SKM-1 (cell line): ENCODE results near the gene SND1.

Experiments
- DNase-seq: peaks from one replicate; lab custom pipeline; 2025; ENCODE audit not compliant: unreplicated experiment; lab: John Stamatoyannopoulos, UW

The SND1 gene

GRCh38 chr7:127765150-127765549, 113.2 kb downstream of the SND1 start:
- DNase-seq: no peak

DNA sequence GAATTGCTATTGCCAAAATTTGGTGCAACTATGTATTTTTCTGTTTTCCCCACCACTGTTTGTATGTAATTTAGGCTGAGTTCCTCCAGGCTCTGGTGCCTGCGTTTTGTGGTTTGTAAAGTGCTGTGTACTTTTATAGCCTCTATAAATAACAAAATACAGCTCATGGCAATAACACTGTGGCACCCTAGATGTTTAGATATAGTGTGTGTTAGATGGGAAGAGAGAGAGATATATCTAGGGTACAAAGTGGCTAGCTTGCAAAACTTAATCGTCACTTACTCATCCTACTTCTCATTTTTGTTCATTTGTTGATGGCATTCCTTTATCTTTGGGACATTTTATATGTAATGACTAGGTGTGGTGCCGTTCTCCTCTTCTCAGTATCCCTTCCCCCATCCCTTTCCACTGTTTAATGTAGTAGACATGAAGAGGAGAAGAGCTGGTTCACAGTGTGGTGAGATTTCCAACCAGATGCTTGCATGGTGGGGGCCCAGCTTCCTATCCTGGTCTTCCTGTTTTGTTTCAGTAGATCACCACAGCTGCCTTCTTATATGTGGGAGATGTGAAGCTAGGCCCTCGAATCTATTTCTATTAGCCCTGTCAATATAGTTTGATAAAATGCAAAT, 115.0 kb downstream of the SND1 start:
- no peak for DNase-seq

GRCh38 chr7:127768241-127768640, 116.2 kb downstream of the SND1 start:
- no peak for DNase-seq

DNA sequence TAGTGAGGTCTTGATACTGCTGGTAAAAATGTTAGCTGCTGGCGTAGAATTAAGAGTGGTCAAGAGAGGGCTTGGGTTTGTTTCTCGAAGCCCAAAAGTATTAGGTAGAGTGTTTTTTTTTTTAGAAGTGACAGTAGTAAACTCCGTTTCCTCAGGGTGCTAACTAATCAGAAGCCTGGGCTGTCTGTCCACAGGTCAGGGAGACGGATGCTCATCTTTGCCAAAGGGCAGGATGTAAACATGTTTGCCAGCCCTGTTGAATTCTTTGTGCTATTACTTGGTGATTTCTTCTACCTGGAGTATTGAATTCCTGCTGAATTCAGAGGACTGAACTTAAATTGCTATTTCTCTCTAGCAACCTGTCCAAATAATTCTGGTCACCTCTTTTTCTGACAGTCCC, 117.1 kb downstream of the SND1 start:
- DNase-seq: no peak

GRCh38 chr7:127769696-127770400, 117.9 kb downstream of the SND1 start:
- DNase-seq: no peak

DNA sequence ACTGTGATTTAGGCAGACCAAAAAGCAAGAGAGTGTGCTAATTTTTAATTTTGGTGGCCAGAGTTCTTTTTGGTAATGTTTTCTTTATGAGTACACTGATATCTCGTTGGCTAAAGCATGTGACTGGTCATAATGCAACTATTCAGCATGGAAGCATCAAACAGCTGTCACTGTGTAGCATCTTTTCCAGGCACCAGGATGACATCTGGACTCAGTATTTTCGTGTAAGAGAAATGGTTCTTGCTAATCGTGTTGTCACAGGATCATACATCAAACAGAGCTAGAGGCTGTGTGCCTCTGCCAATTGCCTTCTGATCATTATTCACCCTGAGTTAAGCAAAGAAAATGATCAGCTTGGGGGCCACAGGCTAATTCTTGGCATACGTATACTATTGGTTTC, 118.9 kb downstream of the SND1 start:
- no peak for DNase-seq

GRCh38 chr7:127771707-127772106, 119.7 kb downstream of the SND1 start:
- DNase-seq: no peak

DNA sequence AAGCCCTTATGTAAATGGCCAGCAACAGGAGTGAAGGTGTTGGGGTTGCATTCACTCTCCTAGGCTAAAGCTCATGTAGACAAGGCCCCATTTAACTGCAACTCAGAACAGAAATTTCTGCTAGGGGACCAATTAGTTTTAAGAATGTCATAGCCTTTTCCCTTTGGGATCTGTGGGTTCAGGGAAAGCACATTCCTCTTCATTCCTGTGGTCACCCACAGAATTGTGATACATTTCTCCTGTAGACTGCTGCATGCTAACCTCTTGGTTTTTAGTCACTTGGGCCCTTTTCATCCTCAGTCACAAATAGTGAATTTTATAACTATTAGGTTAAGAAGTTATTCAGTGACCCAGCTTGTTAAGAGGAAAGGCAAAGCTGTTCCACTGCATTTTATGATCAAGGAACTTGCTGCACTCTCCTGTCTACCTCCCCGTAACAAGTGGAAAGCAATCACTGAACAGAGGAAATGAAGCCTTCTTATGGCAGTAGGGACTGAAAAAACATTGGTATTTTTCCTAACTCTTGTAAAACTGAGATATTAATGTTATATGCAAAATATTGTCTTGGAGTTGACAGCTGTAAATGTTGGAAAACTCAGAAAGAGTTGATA, 124.9 kb downstream of the SND1 start:
- DNase-seq: no peak

- no peak for DNase-seq
These were observed 128.5 kb downstream of the SND1 start for GRCh38 chr7:127780489-127780888.

- DNase-seq: no peak
These were observed 129.1 kb downstream of the SND1 start for GRCh38 chr7:127781081-127781480.

DNA sequence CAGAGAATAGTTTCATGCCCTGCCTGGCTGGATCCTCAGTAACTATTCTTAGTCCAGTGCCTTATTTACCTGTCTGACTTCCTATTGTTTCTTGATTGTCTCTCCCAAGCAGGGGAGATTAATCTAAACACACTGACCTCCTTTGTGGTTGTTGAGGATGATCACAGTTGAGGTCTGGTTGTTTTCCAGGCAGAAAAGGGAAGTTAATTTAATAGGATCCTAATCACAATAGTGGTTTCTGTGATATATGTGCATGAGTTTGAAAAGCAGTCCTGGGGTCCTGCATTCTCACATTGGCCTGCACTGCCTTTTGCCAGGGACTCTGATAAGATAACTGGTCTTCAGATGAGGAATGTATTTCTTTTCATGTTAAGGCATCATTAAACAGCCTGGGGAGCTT, 130.1 kb downstream of the SND1 start:
- DNase-seq: no peak

- peak; percentile 68 for DNase-seq
These were observed 130.9 kb downstream of the SND1 start for GRCh38 chr7:127782654-127783559.

- no peak for DNase-seq
These were observed 134.2 kb downstream of the SND1 start for GRCh38 chr7:127786184-127786583.

DNA sequence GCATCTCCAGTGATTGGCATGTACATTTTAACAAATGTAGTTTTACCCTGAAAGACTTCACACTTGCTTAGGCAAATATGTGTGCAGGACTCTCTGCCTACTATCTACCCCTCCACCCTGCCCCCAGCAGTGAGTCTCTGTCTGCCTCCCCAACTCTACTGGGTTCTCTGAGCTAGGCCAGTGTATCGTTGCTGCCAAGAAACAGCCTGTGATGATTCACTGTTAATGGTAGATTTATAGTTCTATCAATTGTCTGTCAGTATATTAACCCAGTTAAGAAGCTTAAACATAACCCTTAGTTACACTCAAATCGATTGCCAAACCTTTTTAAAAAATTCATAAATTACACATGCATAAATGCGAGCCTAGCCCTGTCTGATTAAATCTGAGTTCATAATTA, 137.0 kb downstream of the SND1 start:
- no peak for DNase-seq

GRCh38 chr7:127791446-127792189, 139.6 kb downstream of the SND1 start:
- DNase-seq: no peak

DNA sequence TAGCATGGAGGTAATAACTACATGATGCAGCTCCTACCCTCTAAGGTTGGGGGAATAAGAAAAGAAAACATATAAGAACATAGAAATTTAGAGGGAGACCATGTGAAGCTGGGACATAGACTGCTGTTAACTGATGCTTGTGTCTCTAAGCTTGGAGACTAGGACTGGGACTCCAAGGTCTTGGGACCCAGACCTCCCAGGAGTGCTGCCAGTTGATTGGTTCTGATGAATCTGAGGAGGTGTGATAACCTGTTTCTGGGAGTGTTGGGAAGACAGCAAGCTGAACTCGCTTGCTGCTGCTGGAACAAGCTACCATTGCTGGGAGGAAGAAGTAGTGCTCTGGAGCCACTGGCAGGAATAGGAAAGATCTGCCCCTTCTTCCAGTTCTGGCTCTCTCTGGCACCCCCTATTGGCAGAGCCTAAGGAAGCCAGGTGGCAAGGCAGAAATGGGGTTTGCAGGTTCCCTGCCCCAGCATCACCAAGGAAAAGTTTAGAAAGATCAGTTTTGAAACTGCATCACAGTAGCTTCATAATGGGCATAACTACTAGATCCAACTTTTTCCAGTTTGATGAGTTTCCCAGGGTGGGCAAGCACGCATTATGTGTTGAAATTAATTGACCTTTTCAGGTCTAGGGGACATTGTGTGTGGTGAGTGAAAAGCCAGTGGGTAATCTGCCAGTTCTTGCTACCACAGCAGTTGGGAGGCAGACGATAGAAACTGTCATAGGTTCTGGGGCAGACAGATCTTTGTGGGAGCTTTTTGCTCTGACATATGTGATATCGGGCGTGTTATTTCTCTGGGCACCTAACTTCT, 140.7 kb downstream of the SND1 start:
- DNase-seq: peak; percentile 38

DNA sequence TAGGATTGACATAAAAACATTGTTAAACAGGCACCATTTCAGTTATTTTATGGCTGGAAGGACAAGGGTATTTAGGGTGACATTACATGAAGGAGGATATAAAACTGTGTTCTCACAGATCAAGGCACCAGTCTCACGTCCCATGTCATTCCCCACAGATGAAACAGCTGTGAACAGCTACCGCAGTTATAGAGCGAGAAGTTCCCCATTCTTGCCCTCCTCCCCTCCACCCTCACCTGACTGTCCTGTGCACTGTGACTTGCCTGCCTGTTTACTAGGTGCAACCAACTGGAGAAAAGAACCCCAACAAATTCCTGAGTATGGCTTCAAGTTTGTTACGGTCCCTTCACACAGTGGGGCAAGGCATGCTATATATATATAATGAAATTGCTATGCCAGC, 141.6 kb downstream of the SND1 start:
- DNase-seq: no peak

DNA sequence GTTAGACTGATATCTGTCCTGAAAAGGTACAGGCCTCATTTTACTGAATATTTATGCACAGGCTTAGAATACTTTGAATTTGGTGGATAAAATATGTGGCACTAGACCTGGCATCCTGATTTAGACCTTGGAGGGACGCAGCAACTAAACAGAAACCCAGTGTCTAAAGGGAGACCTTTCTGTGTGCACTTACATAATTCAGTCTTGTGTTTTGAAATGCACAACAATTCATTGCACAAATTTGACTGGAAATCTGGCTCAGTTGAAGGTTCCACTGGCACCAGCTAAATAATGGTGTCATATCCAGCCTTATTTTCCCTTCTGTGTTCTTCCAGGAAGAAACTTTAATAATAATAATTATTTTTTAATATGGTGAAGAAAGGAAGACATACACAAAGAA, 142.1 kb downstream of the SND1 start:
- DNase-seq: no peak

GRCh38 chr7:127794551-127794950, 142.6 kb downstream of the SND1 start:
- DNase-seq: no peak

- DNase-seq: no peak
These were observed 146.0 kb downstream of the SND1 start for GRCh38 chr7:127798023-127798422.
